CD4-positive, alpha-beta T cell (primary cell): ENCODE measurements around the gene SNRNP25. TPM values are rescaled to one million over a fixed set of nuclear protein-coding genes. Genes with fewer than 3 reads are reported as not detected.

ENCODE experiments used
- ATAC-seq: fragments of 200-7000 bp; cut with Tn5 transposase; one replicate; pipeline ENCODE4 v1.10.0; 2022; ENCODE audit warnings: mild to moderate bottlenecking; ENCODE audit not compliant: poor library complexity
- CTCF ChIA-PET: fragments of 350-600 bp; sonication (Branson Sonifier 250); formaldehyde crosslinking; loops from one replicate; lab custom pipeline; 2021; ENCODE audit warnings: antibody characterized with exemption, inconsistent platforms; lab: Charles Lee
- POLR2A ChIA-PET: fragments of 350-600 bp; sonication (Branson Sonifier 250); formaldehyde crosslinking; loops from one replicate; lab custom pipeline; 2021; ENCODE audit warnings: antibody characterized with exemption, inconsistent platforms; lab: Charles Lee
- DNase-seq, 14 experiments: peaks; one replicate each; pipeline ENCODE4 v3.0.0-alpha.2; 2013 to 2020; ENCODE audit warnings: mixed read lengths in 2 of 14
- H3K27ac ChIP-seq, 2 donors: one replicate each; pipeline versions ENCODE4 v1.5.1 to v1.7.0; 2013; ENCODE audit warnings: low read length in 2 of 2, low read depth in 1 of 2, mild to moderate bottlenecking in 1 of 2
- H3K27me3 ChIP-seq, 2 experiments: 1 replicate in 1 of 2; 2 replicates in 1 of 2; pipeline versions ENCODE4 v1.6.1 to v1.7.0; 2013; ENCODE audit warnings: low read length in 2 of 2, control low read depth in 1 of 2, mild to moderate bottlenecking in 1 of 2, moderate library complexity in 1 of 2; ENCODE audit not compliant: insufficient read depth in 2 of 2, control insufficient read depth in 1 of 2
- H3K36me3 ChIP-seq: one replicate; pipeline ENCODE4 v1.6.1; 2013; ENCODE audit warnings: low read length, control low read depth; ENCODE audit not compliant: insufficient read depth
- H3K4me1 ChIP-seq: one replicate; pipeline ENCODE4 v1.6.1; 2013; ENCODE audit warnings: low read length, control low read depth; ENCODE audit not compliant: insufficient read depth
- H3K4me3 ChIP-seq: one replicate; pipeline ENCODE4 v1.5.1; 2013; ENCODE audit warnings: mild to moderate bottlenecking, low read length, moderate library complexity
- H3K9me3 ChIP-seq, 2 experiments: 1 replicate in 1 of 2; 2 replicates in 1 of 2; pipeline versions ENCODE4 v1.6.1 to v1.7.0; 2013; ENCODE audit warnings: low read length in 2 of 2, mild to moderate bottlenecking in 2 of 2, control low read depth in 1 of 2, moderate library complexity in 1 of 2; ENCODE audit not compliant: control insufficient read depth in 1 of 2, insufficient read depth in 1 of 2
- H3K27ac Mint-ChIP-seq: one replicate; pipeline ENCODE4 v1.8.0; 2020; ENCODE audit warnings: mixed read lengths
- H3K27me3 Mint-ChIP-seq: one replicate; pipeline ENCODE4 v1.8.0; 2021; ENCODE audit warnings: mixed read lengths
- H3K36me3 Mint-ChIP-seq: one replicate; pipeline ENCODE4 v1.8.0; 2021; ENCODE audit warnings: low read depth, mixed read lengths
- H3K4me1 Mint-ChIP-seq: one replicate; pipeline ENCODE4 v1.8.0; 2021; ENCODE audit warnings: low read depth, mixed read lengths
- H3K4me3 Mint-ChIP-seq: one replicate; pipeline ENCODE4 v1.8.0; 2020; ENCODE audit warnings: mild to moderate bottlenecking, mixed read lengths
- H3K9me3 Mint-ChIP-seq: one replicate; pipeline ENCODE4 v1.8.0; 2020; ENCODE audit warnings: mixed read lengths
- intact Hi-C, 2 experiments: fragments of 100-400 bp; cut with DNase I in 1 of 2; cut with micrococcal nuclease in 1 of 2; formaldehyde crosslinking; loops; one replicate each; pipeline versions ENCODE4 v1.15.1 to v1.9.0; 2023 to 2025; cut with DNase I, micrococcal nuclease
- total RNA-seq, 174 experiments: library from RNA in 2 of 174; stranded (reverse) in 2 of 174; gene quantifications; one replicate each; pipeline ENCODE4 v1.2.3 and lab custom pipeline; 2021 to 2026
- TF ChIP-seq, protein P1 (sequence below): fragments of 200-600 bp; IDR thresholded peaks from one replicate; pipeline ENCODE4 v1.8.0; 2022; ENCODE audit warnings: antibody characterized with exemption, mild to moderate bottlenecking

The SNRNP25 gene
- total RNA-seq, 2 experiments from 2014 or later, result 4.8 to 5.1 TPM

DNA sequence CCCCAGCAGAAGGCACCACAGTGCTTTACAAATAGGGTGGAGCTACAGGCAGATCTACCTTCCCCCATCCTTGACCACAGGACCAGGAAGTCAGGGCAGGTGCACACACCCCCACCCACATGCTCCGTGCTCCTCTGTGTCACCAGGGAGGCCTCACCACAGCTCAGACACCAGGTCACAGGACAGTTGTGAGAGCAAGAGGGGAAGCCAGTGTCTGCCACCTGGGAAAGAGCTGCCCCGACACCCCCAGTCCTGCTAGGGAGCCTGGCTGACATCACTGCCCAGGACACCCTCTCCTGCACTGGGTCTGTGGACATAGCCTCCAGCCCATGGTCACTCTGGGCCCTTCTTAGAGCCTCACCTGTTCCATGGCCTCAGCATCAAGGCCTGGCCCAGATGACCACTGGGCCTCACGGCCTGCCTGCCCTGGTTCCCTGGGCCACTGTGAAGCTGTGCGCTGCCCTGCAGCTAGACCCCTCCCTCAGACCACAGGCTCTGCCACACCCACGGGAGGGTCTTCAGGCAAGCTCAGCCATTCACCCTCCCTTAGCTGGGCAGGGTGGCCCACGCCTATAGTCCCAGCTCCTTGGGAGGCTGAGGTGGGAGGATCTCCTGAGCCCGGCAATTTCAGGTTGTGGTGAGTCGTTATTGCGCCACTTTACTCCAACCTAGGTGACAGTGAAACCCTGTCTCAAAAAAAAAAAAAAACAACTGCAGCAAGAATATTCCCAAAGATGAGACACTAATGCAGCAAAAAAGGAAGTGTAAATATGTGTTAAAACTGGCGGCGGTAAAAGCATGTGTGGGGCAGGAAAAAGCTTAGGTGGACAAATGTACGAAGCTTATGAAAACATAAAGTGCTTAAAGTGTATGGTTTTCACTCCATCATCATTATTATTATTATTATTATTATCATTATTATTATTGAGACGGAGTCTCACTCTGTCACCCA, 14.4 kb upstream of the SNRNP25 start:
- Mint-ChIP-seq H3K36me3 (peaks cover 32% of the 10 kb centered on the region), H3K9me3 (no peaks in the 10 kb centered on the region), H3K27me3 (no peaks in the 10 kb centered on the region), H3K4me3 (no peak overlapping the region), H3K4me1 (peaks cover 38% of the 10 kb centered on the region), H3K27ac (peak overlapping the region; percentile 70)
- TF ChIP-seq, protein P1, sequence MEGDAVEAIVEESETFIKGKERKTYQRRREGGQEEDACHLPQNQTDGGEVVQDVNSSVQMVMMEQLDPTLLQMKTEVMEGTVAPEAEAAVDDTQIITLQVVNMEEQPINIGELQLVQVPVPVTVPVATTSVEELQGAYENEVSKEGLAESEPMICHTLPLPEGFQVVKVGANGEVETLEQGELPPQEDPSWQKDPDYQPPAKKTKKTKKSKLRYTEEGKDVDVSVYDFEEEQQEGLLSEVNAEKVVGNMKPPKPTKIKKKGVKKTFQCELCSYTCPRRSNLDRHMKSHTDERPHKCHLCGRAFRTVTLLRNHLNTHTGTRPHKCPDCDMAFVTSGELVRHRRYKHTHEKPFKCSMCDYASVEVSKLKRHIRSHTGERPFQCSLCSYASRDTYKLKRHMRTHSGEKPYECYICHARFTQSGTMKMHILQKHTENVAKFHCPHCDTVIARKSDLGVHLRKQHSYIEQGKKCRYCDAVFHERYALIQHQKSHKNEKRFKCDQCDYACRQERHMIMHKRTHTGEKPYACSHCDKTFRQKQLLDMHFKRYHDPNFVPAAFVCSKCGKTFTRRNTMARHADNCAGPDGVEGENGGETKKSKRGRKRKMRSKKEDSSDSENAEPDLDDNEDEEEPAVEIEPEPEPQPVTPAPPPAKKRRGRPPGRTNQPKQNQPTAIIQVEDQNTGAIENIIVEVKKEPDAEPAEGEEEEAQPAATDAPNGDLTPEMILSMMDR, result no peak
- H3K4me3 ChIP-seq, result no peak overlapping the region
- no peaks in the 10 kb centered on the region for H3K27me3 ChIP-seq
- DNase-seq (peak; percentile 18 to 84 (median 40)), ATAC-seq (peak; percentile 93)
- ChIA-PET CTCF (interaction anchor here (0.7 to 2.5 kb wide), 3 partner anchors 26 to 58 kb away, joined by 3 to 8 read pairs (median 3); no protein-coding TSS in a partner anchor), POLR2A (interaction anchor here (1.4 kb wide), 1 partner anchor 14 kb away, joined by 6 read pairs; the partner anchor contains the start of genes POLR3K and SNRNP25)
- H3K27ac ChIP-seq, result peak overlapping the region; percentile 5 to 46
- peaks cover 33% of the 10 kb centered on the region for H3K4me1 ChIP-seq
- H3K9me3 ChIP-seq, result no peaks in the 10 kb centered on the region
- intact Hi-C loops, result no loop called here
- H3K36me3 ChIP-seq, result peaks cover 13% of the 10 kb centered on the region

DNA sequence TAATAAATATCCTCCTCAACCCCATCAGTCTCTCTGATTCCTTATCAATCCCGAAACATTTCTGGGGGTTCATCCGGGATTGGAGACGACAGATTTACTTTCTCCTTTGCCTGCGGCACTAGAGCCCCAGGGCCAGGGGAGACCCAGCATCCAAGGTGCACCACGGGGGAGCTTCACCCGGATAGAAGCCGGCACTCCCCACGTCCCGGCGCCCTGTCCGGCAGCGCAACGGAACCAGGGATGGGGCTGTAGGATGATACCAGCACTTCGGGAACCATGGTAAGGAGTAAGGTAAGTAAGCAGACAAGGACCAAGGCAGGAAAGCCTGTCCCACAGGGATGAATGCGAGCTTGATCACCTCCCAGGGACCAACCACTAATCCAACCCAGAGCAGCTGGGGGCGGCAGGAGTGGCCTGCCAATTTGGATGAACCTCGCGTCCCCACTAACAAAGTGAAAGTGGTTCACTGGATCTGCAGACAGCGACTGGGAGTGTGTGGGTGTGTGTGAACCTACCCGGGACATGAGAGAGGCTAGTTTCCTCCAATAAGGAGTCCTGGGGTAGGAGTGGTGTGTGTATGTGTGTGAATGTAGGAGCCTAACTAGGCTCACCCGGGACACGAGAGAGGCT, 12.1 kb upstream of the SNRNP25 start:
- no peak for ATAC-seq
- Histone ChIP-seq H3K36me3 (peaks cover 31% of the 10 kb centered on the region), H3K4me3 (no peak overlapping the region), H3K27ac (no peak overlapping the region), H3K4me1 (peaks cover 33% of the 10 kb centered on the region), H3K27me3 (no peaks in the 10 kb centered on the region), H3K9me3 (no peaks in the 10 kb centered on the region)
- Mint-ChIP-seq H3K9me3 (no peaks in the 10 kb centered on the region), H3K36me3 (peaks cover 55% of the 10 kb centered on the region), H3K4me1 (peaks cover 33% of the 10 kb centered on the region), H3K27me3 (no peaks in the 10 kb centered on the region), H3K27ac (no peak overlapping the region), H3K4me3 (no peak overlapping the region)
- intact Hi-C loops, result no loop called here
- ChIA-PET POLR2A (no interaction called here), CTCF (no interaction called here)
- TF ChIP-seq, protein P1, result no peak
- no peak for DNase-seq

DNA sequence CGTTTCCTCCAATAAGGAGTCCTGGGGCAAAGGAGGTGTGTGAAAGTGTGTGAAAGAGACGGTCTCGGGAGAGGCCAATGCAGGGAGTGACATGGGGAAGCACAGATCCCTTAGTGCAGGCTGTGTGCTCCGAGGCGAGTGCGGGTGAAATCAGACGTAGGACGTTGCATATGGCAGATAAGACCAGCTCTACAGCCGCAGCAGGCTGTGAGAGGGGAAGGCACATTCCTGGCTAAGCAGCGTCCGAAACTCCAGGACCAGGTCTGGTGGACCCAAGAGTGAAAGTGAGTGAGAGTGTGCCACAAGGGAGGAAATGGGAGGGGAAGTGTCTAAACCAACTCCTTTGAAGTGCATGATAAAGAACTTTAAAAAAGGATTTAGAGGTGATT, 11.6 kb upstream of the SNRNP25 start:
- ATAC-seq (no peak), DNase-seq (no peak)
- Mint-ChIP-seq H3K27ac (peak overlapping the region; percentile 22), H3K9me3 (no peaks in the 10 kb centered on the region), H3K4me3 (no peak overlapping the region), H3K4me1 (peaks cover 33% of the 10 kb centered on the region), H3K36me3 (peaks cover 60% of the 10 kb centered on the region), H3K27me3 (no peaks in the 10 kb centered on the region)
- Histone ChIP-seq H3K4me3 (no peak overlapping the region), H3K36me3 (peaks cover 35% of the 10 kb centered on the region), H3K9me3 (no peaks in the 10 kb centered on the region), H3K4me1 (peaks cover 33% of the 10 kb centered on the region), H3K27ac (no peak overlapping the region), H3K27me3 (no peaks in the 10 kb centered on the region)
- POLR2A ChIA-PET, result no interaction called here
- TF ChIP-seq, protein P1, result no peak
- intact Hi-C loops, result no loop called here
- CTCF ChIA-PET, result no interaction called here
